Stimulated activated CD4-positive, alpha-beta T cell treated with anti-CD3 and anti-CD28 coated beads, Interleukin-15, amount 100 ng/mL, for 24 hours (primary cell): ENCODE results near the gene ALKBH4.
A peak's percentile ranks its signal among the peaks of the same experiment; 100 is the strongest.
"Not testable (repeated sequence)": the region's sequence is repeated elsewhere in the genome, so short reads cannot be mapped to it uniquely, and the experiment has no call there.

Experiments
- DNase-seq: peaks from one replicate; pipeline ENCODE4 v3.0.0-alpha.2; 2020

Gene ALKBH4

GRCh38 chr7:102478314-102479208 lies 13.9 kb upstream of the ALKBH4 start, which contains the start of gene POLR2J:
Gene POLR2J (minus strand): TSS chr7:102478922. CDS start chr7:102478860, 62 bp downstream.
- peak; percentile 89 for DNase-seq

- DNase-seq = not testable (repeated sequence)
Observed at GRCh38 chr7:102474736-102475435, 10.2 kb upstream of the ALKBH4 start.

DNA sequence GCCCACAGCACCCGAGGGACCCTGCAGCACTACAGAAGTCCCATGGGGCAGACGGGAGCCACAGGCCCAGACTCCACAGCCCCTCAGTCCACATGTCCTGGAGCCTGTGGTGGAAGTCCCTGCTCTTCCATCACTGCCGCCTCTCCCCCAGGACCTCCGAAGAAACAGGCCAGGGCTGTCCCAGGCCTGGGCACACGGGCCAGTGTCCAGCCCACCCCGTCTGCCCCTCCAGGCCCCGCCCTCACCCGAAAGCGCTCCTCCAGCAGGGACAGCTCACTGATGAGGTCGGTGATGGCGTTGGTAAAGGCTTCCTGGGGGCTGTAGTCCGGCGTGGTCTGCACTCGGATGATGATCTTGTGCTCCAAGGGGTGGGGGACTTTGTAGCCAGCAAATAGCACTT lies 9.5 kb upstream of the ALKBH4 start:
- not testable (repeated sequence) for DNase-seq

GRCh38 chr7:102473271-102473991 lies 8.8 kb upstream of the ALKBH4 start:
- DNase-seq = peak; percentile 1

DNA sequence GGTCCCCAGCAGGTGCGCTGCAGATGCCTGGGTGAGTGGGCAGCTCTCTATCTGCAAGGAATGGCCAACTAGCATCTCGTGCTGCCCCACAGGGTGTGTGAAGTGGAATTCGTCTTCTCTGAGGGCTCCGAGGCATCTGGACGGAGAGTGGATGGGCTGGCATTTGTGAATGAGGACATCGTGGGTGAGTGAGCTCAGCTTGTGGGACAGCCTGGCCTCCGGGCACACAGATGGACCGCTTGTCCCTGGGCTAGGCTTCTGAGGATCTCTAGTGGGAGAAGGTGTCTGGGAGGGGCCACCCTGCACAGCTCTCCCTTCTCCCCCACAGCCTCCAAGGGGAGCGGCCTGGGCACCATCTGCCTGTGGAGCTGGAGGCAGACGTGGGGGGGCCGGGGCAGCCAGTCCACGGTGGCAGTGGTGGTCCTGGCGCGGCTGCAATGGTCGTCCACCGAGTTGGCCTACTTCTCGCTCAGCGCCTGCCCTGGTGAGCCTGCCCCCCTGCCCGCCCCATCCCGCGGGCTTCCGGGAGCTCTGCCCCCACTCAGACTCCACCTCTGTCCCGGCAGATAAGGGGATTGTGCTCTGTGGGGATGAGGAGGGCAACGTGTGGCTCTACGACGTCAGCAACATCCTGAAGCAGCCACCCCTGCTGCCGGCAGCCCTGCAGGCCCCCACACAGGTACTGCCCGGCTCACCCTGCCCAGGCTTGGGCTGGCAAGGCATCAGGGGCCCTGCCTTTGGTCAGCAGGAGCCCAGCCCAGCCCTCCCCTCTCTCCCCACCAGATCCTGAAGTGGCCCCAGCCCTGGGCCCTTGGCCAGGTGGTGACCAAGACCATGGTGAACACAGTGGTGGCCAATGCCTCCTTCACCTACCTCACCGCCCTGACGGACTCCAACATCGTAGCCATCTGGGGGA lies 7.7 kb upstream of the ALKBH4 start:
- DNase-seq = peak; percentile 1

- peak; percentile 1 for DNase-seq
Observed at GRCh38 chr7:102471791-102472125, 7.1 kb upstream of the ALKBH4 start.

DNA sequence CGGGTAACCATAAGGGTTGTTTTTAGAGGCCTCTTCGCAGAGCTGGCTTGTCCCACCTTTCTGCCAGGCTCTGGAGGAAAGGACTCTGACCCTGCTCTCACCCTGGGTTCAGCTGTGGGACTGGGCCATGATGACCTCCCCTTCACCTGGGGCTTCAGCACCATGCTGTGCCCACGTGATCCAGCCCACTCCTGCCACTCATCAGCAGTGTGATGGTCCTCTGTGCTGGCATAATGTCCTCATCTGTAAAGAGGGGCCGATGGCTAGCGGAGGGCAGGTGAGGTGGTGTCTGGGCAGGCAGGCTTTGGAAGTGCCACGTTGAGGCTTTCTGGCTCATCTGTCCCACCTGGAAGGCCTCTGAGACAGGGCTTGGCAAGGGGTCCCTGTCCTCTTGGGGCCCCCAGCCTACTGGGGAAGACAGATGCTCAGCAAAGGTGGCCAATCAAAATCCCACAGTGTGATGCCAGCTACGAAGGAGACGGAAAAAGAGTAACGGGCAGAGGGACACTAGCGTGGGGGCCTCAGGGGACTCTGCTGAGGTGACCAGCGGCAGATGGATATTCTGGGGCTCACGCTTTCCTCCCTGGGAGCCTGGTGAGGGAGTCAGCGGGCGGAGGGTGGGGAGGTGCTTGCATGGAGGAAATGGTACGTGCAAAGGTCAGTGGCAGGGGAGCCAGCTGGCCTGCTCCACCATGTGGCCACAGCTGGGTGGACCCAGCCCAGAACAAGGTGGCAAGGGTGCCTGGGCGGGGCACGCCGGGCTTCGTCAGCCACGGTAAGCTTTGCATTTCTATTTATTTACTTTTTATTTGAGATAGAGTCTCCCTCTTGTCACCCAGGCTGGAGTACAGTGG lies 5.5 kb upstream of the ALKBH4 start:
- DNase-seq = no peak

GRCh38 chr7:102469351-102469971 lies 4.8 kb upstream of the ALKBH4 start:
- no peak for DNase-seq

GRCh38 chr7:102468478-102469350 lies 4.1 kb upstream of the ALKBH4 start:
- no peak for DNase-seq

DNA sequence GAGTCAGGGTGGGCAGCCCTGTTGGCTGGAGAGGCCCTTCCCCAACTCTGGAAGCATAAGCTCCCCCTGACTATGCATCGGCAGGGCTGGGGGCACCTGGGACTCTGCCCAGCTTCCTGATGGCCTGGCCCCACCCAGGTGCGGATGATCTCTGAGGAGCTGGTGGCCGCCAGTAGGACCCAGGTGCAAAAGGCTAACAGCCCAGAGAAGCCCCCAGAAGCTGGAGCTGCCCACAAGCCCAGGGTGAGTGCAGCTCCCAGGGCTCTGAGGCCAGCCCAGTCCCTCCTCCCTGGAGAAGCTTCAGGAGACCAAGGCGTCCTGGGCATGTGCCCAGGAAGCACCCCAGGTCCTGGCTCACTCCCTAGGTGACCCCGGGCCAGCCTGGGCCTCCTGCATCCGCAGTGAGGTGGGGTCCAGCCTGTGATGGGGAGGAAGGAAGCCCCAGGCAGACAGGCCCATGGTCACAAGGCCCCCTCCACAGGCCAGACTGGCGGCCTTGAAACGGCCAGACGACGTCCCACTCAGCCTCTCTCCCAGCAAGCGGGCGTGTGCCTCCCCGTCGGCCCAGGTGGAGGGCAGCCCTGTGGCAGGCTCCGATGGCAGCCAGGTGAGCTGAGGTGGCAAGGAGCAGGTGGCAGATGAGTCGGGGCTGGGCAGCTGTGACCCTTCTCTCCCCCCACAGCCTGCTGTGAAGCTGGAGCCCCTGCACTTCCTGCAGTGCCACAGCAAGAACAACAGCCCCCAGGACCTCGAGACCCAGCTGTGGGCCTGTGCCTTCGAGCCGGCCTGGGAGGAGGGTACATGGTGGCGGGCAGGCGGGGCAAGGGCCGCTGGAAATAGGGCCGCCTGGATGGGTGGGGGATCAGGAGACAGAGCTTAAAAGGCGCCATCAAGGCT lies 3.2 kb upstream of the ALKBH4 start:
- no peak for DNase-seq

DNA sequence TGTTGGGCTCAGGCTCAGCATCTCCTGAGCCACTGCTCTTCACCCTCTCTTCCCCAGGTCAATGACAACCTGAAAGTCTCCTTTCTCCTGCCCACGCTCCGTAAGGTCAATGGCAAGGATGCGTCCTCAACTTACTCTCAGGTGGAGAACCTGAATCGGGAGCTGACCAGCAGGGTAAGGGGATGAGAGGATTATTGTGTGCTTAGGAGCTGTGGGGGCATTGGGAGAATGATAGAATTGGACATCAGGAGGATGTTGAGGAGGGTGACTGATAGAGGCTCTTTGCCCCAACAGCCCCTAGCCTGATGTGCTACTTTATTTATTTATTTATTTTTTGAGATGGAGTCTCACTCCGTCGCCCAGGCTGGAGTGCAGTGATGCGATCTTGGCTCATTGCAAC lies 1.4 kb upstream of the ALKBH4 start:
- DNase-seq = no peak

- DNase-seq = no peak
Observed at GRCh38 chr7:102463841-102464576, 654 bp downstream of the ALKBH4 start.

- DNase-seq = no peak
Observed at GRCh38 chr7:102460467-102460866, 4.2 kb downstream of the ALKBH4 start.

GRCh38 chr7:102459221-102459844 lies 5.3 kb downstream of the ALKBH4 start:
- DNase-seq = no peak

- no peak for DNase-seq
Observed at GRCh38 chr7:102457352-102457924, 7.2 kb downstream of the ALKBH4 start.

DNA sequence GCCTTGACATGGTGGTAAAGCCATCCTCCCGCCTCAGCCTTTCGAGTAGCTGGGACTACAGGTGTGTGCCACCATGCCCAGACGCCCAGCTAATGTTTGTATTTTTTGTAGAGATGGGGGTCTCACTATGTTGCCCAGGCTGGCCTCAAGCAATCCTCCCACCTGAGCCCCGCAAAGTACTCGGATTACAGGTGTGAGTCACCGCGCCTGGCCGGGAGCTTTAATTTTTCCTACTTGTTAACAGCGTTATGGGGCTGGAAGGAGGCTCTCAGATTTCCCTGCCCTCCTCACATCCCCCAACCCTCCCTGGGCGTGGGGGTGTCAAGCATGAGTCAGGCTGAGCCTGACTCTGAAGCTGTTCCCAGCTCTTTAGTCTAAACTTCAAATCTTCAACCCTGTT lies 8.3 kb downstream of the ALKBH4 start:
- DNase-seq = no peak

GRCh38 chr7:102455596-102455995 lies 9.1 kb downstream of the ALKBH4 start:
- DNase-seq = no peak
